ENCODE measurements around the gene POU6F2. TPM values are rescaled to one million over a fixed set of nuclear protein-coding genes. Genes with fewer than 3 reads are reported as not detected.
A peak's percentile ranks its signal among the peaks of the same experiment; 100 is the strongest.
"Not testable (repeated sequence)": the region's sequence is repeated elsewhere in the genome, so short reads cannot be mapped to it uniquely, and the experiment has no call there.

Gene POU6F2
- polyA plus RNA-seq, 4 donors = 0.07 to 0.38 (median 0.24) TPM

- DNase-seq (ENCODE audit: low read depth in 4 of 4, low spot score in 2 of 4) = not testable (repeated sequence)
Measured at GRCh38 chr7:39376881-39377280, 399.2 kb downstream of the POU6F2 start.

DNA sequence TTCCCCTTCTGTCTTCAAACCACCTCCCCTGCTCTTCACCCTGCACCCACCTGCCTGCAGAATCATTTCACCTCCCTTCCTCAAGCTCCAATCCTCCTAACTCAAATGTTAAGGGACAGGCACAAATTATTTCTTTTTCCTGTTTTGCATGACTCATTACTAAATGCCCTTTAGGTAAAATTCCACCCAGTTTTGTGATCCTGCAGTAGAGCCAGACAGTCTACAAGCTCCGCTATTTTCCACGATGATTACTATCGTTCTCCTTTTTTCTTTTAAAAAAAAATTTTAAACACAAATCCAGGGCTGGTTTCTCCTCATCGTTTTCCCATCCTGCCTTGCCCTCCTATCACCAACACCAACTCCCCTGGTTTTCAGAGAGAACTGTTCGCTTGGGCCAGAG lies 401.7 kb downstream of the POU6F2 start:
- DNase-seq (ENCODE audit: low read depth in 4 of 4, low spot score in 2 of 4) = no peak

DNA sequence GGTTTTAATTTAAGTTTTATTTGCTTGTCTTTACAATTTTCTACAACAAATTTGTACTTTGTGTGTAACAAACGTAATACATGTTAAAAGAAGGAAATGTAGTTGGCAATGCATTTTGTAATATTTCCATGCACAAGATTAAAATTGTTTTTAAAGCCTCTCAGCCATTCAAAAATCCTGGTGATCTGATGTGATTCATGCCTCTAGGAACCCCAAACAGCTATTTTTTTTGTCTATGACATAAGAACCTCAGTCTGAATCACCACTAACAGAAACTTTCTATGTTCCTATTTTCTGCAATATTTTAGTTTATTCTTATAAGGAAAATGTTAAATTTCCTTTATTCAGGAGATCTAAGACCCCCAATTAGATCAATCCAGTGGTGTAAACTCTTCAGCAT lies 405.4 kb downstream of the POU6F2 start:
- DNase-seq (ENCODE audit: low read depth in 4 of 4, low spot score in 2 of 4) = no peak

GRCh38 chr7:39384386-39384785 lies 406.7 kb downstream of the POU6F2 start:
- no peak for DNase-seq (ENCODE audit: low read depth in 4 of 4, low spot score in 2 of 4)

- DNase-seq (ENCODE audit: low read depth in 4 of 4, low spot score in 2 of 4) = no peak
Measured at GRCh38 chr7:39386718-39387117, 409.0 kb downstream of the POU6F2 start.

DNA sequence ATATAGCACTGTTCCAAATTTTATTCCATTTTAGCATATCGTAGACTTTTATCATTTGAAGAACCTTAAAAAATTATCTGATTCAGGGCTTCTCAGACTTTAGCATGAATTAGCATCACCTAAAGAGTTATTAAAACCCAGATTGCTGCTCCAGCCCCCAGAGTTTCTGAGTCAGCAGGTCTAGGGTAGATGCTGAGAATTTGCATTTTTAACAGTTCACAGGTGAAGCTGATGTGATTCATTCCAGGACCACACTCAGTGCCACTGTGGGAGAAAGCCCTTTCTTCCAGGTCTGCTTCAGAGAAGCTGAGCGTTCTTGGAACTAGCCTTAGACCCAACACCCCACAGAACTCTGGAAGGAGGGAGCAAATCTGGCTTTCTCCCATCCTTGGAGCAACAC lies 414.4 kb downstream of the POU6F2 start:
- DNase-seq (ENCODE audit: low read depth in 4 of 4, low spot score in 2 of 4) = no peak

GRCh38 chr7:39394105-39394680 lies 416.5 kb downstream of the POU6F2 start:
- no peak for DNase-seq (ENCODE audit: low read depth in 4 of 4, low spot score in 2 of 4)

DNA sequence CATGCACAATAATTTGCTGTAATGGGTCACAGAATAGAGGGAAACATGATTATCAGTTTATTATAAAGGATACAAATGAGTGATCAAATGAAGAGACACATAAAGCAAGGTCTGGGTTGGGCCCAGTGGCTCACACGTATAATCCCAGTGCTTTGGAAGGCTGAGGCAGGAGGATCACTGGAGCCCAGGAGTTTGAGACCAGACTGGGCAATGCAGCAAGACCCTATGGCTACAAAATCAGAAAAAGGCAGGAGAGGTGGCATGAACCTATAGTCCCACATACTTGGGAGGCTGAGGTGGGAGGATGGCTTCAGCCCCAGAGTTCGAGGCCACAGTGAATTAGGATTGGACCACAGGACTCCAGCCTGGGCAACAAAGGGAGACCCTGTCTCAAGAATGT lies 421.7 kb downstream of the POU6F2 start:
- no peak for DNase-seq (ENCODE audit: low read depth in 4 of 4, low spot score in 2 of 4)

DNA sequence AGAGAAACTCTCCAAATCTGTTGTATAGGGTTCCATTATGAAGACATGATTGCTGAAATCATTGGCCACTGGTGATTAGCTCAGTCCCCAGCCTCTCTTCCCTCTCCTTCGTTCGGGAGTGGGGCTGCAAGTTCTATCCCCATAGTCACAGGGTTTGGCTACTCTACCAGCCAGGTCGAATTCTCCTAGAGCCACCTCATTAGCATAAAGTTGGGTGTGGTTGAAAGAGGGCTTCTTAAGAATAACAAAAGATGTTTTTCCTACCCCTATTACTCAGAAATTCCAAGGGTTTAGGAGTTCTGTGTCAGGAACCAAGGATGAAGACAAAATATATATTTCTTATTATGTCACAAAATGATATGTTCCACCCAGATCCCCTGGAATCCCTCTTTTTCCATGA lies 422.3 kb downstream of the POU6F2 start:
- DNase-seq (ENCODE audit: low read depth in 4 of 4, low spot score in 2 of 4) = no peak

GRCh38 chr7:39400836-39401235 lies 423.1 kb downstream of the POU6F2 start:
- no peak for DNase-seq (ENCODE audit: low read depth in 4 of 4, low spot score in 2 of 4)

- no peak for DNase-seq (ENCODE audit: low read depth in 4 of 4, low spot score in 2 of 4)
Measured at GRCh38 chr7:39402034-39402433, 424.3 kb downstream of the POU6F2 start.

- no peak for DNase-seq (ENCODE audit: low read depth in 4 of 4, low spot score in 2 of 4)
Measured at GRCh38 chr7:39404907-39405306, 427.2 kb downstream of the POU6F2 start.

DNA sequence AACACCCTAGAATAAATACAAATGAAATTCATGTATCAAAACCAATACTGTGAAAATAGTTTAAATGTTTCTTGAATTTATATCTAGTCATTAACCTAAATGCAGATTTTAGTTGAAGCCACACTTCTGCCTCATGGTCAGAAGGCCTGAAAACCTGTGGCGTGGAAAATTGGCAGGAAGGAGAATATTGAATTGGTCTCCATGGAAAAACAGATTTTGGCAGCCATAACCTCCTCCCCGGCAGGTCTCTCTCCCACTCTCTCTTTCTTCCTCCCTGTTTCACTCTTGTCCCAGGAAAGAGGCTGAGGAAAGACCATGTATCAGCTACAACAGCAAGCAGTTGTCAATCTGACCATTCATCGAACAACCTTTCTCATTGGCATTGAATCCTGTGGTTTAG lies 427.9 kb downstream of the POU6F2 start:
- no peak for DNase-seq (ENCODE audit: low read depth in 4 of 4, low spot score in 2 of 4)

- peak; percentile 30 to 71 (median 56) for DNase-seq (ENCODE audit: low read depth in 4 of 4, low spot score in 2 of 4)
Measured at GRCh38 chr7:39406467-39406866, 428.8 kb downstream of the POU6F2 start.

GRCh38 chr7:39407137-39407536 lies 429.4 kb downstream of the POU6F2 start:
- DNase-seq (ENCODE audit: low read depth in 4 of 4, low spot score in 2 of 4) = peak in 2 of 4 donors; percentile 41 to 48

- no peak for DNase-seq (ENCODE audit: low read depth in 4 of 4, low spot score in 2 of 4)
Measured at GRCh38 chr7:39407723-39408122, 430.0 kb downstream of the POU6F2 start.

GRCh38 chr7:39408906-39409305 lies 431.2 kb downstream of the POU6F2 start:
- no peak for DNase-seq (ENCODE audit: low read depth in 4 of 4, low spot score in 2 of 4)

DNA sequence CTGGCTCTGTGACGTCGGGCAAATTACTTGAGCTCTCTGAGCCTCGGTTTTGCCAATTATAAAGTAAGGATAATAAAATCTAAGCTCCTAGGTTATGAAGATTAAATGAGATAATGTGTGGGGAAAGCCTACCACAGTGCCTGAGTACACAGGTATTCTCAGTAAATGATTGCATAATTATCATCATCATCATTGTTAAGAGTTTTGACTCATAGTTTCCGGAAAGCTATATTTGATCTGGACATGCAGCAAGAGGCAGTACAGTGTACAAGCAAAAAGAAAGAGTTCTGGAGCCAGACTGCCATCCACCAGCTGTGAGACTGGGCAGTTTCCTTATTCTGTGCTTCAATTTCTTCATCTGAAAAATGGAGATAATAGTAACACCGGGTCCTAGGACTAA lies 432.9 kb downstream of the POU6F2 start:
- DNase-seq (ENCODE audit: low read depth in 4 of 4, low spot score in 2 of 4) = no peak

DNA sequence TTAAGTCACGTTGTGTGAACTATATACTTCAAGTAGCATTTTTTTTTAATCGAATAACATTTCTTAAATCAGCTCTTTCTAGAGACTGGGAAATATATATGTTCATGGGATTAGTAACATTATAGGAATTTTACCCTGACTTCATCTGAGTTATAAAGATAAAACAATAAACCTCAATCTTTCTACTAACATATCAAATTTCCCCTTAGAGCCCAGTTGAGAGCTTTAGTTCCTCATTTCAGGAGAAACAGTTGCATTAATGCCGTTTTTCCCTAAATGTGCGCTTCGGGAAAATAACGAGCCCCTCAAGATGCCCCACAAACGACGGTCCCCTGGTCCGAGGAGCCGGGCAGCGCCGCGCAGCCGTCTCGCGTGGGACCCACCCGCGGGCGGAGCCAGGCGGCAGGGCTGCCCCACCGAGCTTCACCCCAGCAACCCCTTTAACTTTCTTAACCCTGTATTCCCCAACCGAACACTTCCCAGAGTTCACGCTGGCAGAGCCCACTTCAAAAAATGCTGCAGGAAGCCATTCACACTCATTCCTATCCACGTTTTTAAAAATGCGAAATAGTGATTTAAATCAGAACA lies 436.0 kb downstream of the POU6F2 start:
- peak in 1 of 4 donors; percentile 23 for DNase-seq (ENCODE audit: low read depth in 4 of 4, low spot score in 2 of 4)

DNA sequence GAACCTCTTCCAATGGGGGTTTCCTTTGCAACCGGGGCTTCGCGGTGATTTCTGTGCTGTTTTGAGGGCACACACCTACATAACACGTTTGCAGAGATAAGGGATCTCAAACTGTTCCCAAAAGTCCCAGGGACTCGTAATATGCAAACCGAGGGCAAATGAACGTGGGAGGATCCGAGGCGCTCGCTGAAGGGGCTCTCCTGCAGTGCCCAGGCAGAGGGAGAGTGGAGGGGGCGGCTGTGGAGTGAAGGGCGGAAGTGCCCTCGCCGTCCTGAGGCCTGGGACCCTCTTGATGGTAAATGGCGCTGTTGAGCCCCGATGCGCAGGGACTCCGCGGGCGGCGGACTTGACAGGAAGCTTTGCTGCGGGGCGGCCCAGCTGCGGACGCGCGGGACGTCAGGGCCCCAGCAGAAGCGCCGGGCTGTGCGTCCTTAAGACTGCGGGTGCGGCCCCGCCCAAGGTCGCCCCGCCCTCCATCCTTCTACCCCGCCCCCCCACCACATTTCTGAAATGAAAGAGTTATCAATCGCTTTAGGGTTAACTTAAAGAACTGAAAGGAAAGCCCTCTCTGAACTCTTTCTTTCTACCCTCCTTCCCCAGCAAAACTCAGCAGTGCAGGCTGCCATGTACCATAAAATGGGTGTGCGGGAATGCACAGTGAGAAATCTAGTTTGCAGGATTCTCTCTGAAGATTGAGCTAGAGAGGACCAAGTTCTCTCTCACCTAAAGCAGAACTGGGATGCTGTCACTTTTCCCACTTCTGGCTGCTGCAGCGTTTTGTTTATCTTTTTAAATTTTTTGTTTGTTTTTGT lies 436.7 kb downstream of the POU6F2 start:
- DNase-seq (ENCODE audit: low read depth in 4 of 4, low spot score in 2 of 4) = peak; percentile 39 to 54 (median 48)

DNA sequence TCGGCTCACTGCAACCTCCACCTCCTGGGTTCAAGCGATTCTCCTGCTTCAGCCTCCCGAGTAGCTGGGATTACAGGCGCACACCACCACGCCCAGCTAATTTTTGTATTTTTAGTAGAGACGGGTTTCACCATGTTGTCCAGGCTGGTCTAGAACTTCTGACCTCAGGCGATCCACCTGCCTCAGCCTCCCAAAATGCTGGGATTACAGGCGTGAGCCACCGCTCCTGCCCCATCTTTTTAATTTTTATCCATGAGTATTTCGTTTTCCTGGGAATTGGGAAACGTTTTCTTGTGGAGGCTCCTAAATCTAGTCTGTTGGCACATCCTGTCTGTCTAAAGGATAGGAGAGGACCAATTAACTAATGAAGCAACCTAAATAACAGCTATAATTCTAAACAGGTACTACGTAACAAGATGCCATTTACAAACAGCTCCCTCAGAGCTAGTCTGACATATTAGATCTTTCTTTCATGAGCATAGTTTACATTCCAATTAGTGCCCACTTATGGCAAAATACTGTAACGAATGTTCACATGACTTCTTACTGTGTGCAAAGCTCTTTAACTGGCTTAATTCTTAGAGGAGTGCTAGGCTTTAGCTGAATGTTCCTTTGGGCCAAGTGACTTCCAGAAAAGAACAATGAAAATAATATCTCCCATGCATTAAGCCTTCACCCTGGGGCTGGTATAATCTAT lies 437.5 kb downstream of the POU6F2 start:
- no peak for DNase-seq (ENCODE audit: low read depth in 4 of 4, low spot score in 2 of 4)

Data from left renal cortex interstitium (tissue), 4 donors.